Naive thymus-derived CD4-positive, alpha-beta T cell (primary cell): Measurements from ENCODE around the gene AGFG2. TPM values are rescaled to one million over a fixed set of nuclear protein-coding genes. Genes with fewer than 3 reads are reported as not detected.

Experiments
- polyA plus RNA-seq, 2 donors: library from polyadenylated mRNA; unstranded; fragments of 300-500 nt; fragmentation: Illumina TruSeq; gene quantifications; one replicate each; pipeline ENCODE4 v1.2.3, GENCODE V29; 2021
- total RNA-seq, 6 experiments: library from RNA in 5 of 6; stranded (reverse) in 5 of 6; gene quantifications; 1 replicate in 5 of 6; 2 replicates in 1 of 6; pipeline ENCODE4 v1.2.3 and lab custom pipeline; 2021 to 2026

Gene AGFG2
- total and polyA plus RNA-seq, 7 experiments from 2014 or later: 5.7 to 42.4 (median 23.2) TPM

Other genes with a start within 250 kb of the AGFG2 start
- not detected for gene SPDYE3, start 231.5 kb upstream of the AGFG2 start, total RNA-seq
- 1 to 10 TPM; 8.5 to 8.7 TPM for gene SPDYE3, start 231.5 kb upstream of the AGFG2 start, polyA plus RNA-seq
- 100 to 1,000 TPM in 4 of 5 experiments, 10 to 100 TPM in 1; 79.1 to 137 (median 120) TPM for gene PILRB, start 181.1 kb upstream of the AGFG2 start, total RNA-seq
- gene PILRB, start 181.1 kb upstream of the AGFG2 start, polyA plus RNA-seq: 10 to 100 TPM in 1 of 2 donors, 1 to 10 TPM in 1; 1.1 to 11.1 TPM
- 100 to 1,000 TPM in 1 of 5 experiments, 10 to 100 TPM in 4; 13.0 to 118 (median 14.3) TPM for gene PILRA, start 165.7 kb upstream of the AGFG2 start, total RNA-seq
- 1 to 10 TPM in 1 of 2 donors, under 1 TPM in 1; 0.40 to 1.1 TPM for gene PILRA, start 165.7 kb upstream of the AGFG2 start, polyA plus RNA-seq
- 10 to 100 TPM in 3 of 5 experiments, 1 to 10 TPM in 2; 4.1 to 18.6 (median 10.3) TPM for gene ZCWPW1, start 110.5 kb upstream of the AGFG2 start, total RNA-seq
- gene ZCWPW1, start 110.5 kb upstream of the AGFG2 start, polyA plus RNA-seq: 1 to 10 TPM; 5.6 to 5.9 TPM
- gene MEPCE, start 109.4 kb upstream of the AGFG2 start, total RNA-seq: 10 to 100 TPM; 47.9 to 68.2 (median 65.1) TPM
- gene MEPCE, start 109.4 kb upstream of the AGFG2 start, polyA plus RNA-seq: 10 to 100 TPM; 12.2 to 20.5 TPM
- 10 to 100 TPM; 33.5 to 80.0 (median 65.7) TPM for gene PPP1R35, start 102.7 kb upstream of the AGFG2 start, total RNA-seq
- gene PPP1R35, start 102.7 kb upstream of the AGFG2 start, polyA plus RNA-seq: 10 to 100 TPM; 25.1 to 52.7 TPM
- gene SPACDR, start 74.9 kb upstream of the AGFG2 start, total RNA-seq: 1 to 10 TPM; 1.6 to 7.8 (median 2.2) TPM
- gene SPACDR, start 74.9 kb upstream of the AGFG2 start, polyA plus RNA-seq: under 1 TPM in 1 of 2 donors, not detected in 1; 0.85 TPM
- 100 to 1,000 TPM in 4 of 5 experiments, 10 to 100 TPM in 1; 75.6 to 124 (median 115) TPM for gene TSC22D4, start 60.0 kb upstream of the AGFG2 start, total RNA-seq
- gene TSC22D4, start 60.0 kb upstream of the AGFG2 start, polyA plus RNA-seq: 10 to 100 TPM; 23.7 to 30.1 TPM
- gene NYAP1, start 55.3 kb upstream of the AGFG2 start, total RNA-seq: under 1 TPM; 0.11 to 0.64 (median 0.44) TPM
- not detected for gene NYAP1, start 55.3 kb upstream of the AGFG2 start, polyA plus RNA-seq
- 100 to 1,000 TPM in 2 of 5 experiments, 10 to 100 TPM in 3; 29.1 to 174 (median 71.3) TPM for gene SAP25, start 34.7 kb downstream of the AGFG2 start, total RNA-seq
- under 1 TPM in 1 of 2 donors, not detected in 1; 0.48 TPM for gene SAP25, start 34.7 kb downstream of the AGFG2 start, polyA plus RNA-seq
- gene LRCH4, start 46.9 kb downstream of the AGFG2 start, total RNA-seq: 100 to 1,000 TPM; 199 to 504 (median 407) TPM
- gene LRCH4, start 46.9 kb downstream of the AGFG2 start, polyA plus RNA-seq: 100 to 1,000 TPM; 143 to 199 TPM
- gene FBXO24, start 47.1 kb downstream of the AGFG2 start, total RNA-seq: 1 to 10 TPM in 4 of 5 experiments, under 1 TPM in 1; 0.75 to 3.1 (median 1.7) TPM
- 1 to 10 TPM; 2.0 TPM for gene FBXO24, start 47.1 kb downstream of the AGFG2 start, polyA plus RNA-seq
- gene PCOLCE, start 63.2 kb downstream of the AGFG2 start, total RNA-seq: 10 to 100 TPM in 1 of 5 experiments, 1 to 10 TPM in 4; 9.1 to 11.7 (median 9.5) TPM
- gene PCOLCE, start 63.2 kb downstream of the AGFG2 start, polyA plus RNA-seq: under 1 TPM in 1 of 2 donors, not detected in 1; 0.64 TPM
- gene MOSPD3, start 73.3 kb downstream of the AGFG2 start, total RNA-seq: 10 to 100 TPM in 4 of 5 experiments, 1 to 10 TPM in 1; 8.8 to 54.9 (median 13.1) TPM
- gene MOSPD3, start 73.3 kb downstream of the AGFG2 start, polyA plus RNA-seq: 10 to 100 TPM; 20.4 to 20.6 TPM
- gene TFR2, start 102.3 kb downstream of the AGFG2 start, total RNA-seq: 10 to 100 TPM in 1 of 5 experiments, 1 to 10 TPM in 4; 1.8 to 14.4 (median 4.0) TPM
- gene TFR2, start 102.3 kb downstream of the AGFG2 start, polyA plus RNA-seq: 1 to 10 TPM in 1 of 2 donors, under 1 TPM in 1; 0.55 to 1.3 TPM
- not detected for gene ACTL6B, start 117.2 kb downstream of the AGFG2 start, total RNA-seq
- gene ACTL6B, start 117.2 kb downstream of the AGFG2 start, polyA plus RNA-seq: not detected
- 100 to 1,000 TPM in 4 of 5 experiments, 10 to 100 TPM in 1; 98.2 to 215 (median 132) TPM for gene GNB2, start 134.5 kb downstream of the AGFG2 start, total RNA-seq
- gene GNB2, start 134.5 kb downstream of the AGFG2 start, polyA plus RNA-seq: 10 to 100 TPM; 35.8 to 53.2 TPM
- 100 to 1,000 TPM in 2 of 5 experiments, 10 to 100 TPM in 3; 48.3 to 125 (median 91.4) TPM for gene GIGYF1, start 155.0 kb downstream of the AGFG2 start, total RNA-seq
- 1 to 10 TPM; 1.4 to 2.9 TPM for gene GIGYF1, start 155.0 kb downstream of the AGFG2 start, polyA plus RNA-seq
- 10 to 100 TPM in 4 of 5 experiments, 1 to 10 TPM in 1; 8.9 to 38.2 (median 15.0) TPM for gene POP7, start 166.9 kb downstream of the AGFG2 start, total RNA-seq
- 10 to 100 TPM; 37.3 to 56.4 TPM for gene POP7, start 166.9 kb downstream of the AGFG2 start, polyA plus RNA-seq
- not detected for gene EPO, start 181.3 kb downstream of the AGFG2 start, total RNA-seq
- gene EPO, start 181.3 kb downstream of the AGFG2 start, polyA plus RNA-seq: not detected
- gene ZAN, start 194.4 kb downstream of the AGFG2 start, total RNA-seq: not detected
- gene ZAN, start 194.4 kb downstream of the AGFG2 start, polyA plus RNA-seq: not detected